GM19035 (cell line): Measurements from ENCODE around the gene MITD1.
"Not testable (repeated sequence)": the region's sequence is repeated elsewhere in the genome, so short reads cannot be mapped to it uniquely, and the experiment has no call there.

ENCODE experiments used
- ATAC-seq: cut with Tn5 transposase; IDR thresholded peaks from one replicate; pipeline ENCODE4 v1.9.1; 2021; ENCODE audit not compliant: unreplicated experiment

MITD1 gene

DNA sequence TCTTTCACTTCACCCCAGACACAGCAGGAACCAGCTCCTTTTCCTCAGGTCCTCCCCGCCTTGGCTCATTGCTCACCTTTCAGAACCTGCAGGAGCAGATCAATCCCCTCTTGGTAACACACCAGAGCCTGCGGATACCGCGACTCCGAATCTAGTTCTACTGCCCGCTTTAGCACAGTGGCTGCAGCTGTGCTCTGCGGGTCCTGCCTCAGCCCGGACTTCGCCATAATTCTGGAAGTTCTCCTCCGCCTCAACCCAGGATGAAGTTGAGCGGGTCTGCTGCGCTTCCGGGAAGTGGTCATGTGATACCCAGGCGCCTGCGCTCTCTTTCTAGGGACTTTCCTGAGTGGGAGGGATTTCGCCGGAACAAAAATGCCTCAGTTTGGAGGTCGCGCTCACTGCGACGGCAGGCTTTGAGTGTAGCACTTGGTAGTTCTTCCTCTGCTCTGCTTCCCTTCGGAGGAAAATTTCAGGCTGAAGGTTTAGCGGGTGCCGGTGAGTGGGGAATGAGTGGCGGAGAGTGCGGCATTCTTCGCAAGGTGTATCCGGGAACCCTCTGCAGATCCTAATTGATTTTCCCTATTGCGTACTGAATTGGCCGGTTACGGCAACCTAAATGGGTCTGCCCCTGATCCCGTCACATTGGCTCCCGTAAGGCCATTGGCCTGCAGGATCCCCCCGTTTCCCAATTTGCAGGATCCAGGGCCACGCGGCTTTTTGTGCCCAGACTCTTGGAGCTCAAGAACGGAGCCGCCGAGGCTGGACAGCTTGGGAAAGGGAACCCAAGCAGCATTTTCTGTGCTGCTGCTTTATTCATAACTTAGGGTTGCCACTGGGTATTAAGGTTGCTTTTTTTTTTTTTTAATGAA lies at the start of gene MITD1, which contains the start of gene MRPL30:
MITD1 (minus strand) TSS at position 304 of the 869 bp plus-strand sequence; CDS start at position 227, 77 bp downstream.
MRPL30 (plus strand) TSS at position 430 of the 869 bp plus-strand sequence. CDS start 5,020 bp downstream, outside the sequence.
- ATAC-seq = peak; percentile 96

DNA sequence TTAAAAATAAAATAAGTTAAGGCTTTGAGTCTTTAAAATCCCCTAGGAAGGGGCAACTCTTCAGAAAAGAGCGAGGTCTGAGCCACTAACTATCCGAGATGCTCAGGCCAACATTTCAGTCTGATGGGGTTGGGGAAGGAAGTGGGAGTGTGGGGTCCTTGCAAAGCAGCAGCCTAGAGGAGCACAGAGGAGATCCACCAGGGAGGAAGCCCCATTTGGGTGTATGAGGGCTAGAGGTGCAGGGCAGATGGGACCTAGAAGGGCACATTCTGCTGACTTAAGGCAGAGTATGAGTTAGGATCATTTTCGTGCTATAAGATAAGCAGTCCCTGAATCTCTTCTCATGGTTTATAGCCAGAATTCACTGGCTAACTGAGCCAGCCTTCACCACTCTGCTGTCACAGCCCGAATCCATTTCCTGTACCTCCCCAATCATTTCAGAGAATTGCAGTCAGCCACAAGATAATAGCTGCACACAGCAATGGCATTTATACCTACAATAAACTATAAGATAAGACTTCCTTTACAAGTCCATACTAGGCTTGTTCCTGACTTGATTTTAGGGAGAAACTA lies 37.2 kb upstream of the MITD1 start:
- ATAC-seq = no peak

DNA sequence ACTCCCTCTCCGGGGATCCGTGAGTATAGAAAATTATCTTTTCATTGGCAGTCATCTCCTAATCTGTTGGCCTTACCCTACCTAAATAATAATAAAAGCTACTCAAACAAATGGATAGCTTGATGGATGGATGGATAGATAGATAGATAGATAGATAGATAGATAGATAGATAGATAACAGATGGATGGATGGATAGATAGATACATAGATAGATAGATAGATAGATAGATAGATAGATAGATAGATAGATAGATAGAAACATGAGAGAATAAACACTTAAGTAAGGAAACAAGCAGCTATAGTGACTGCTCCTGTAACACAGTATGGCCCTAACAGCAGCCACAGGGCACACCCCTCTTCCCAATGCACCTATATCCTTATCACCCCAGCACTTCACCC lies 35.2 kb upstream of the MITD1 start:
- ATAC-seq = no peak

DNA sequence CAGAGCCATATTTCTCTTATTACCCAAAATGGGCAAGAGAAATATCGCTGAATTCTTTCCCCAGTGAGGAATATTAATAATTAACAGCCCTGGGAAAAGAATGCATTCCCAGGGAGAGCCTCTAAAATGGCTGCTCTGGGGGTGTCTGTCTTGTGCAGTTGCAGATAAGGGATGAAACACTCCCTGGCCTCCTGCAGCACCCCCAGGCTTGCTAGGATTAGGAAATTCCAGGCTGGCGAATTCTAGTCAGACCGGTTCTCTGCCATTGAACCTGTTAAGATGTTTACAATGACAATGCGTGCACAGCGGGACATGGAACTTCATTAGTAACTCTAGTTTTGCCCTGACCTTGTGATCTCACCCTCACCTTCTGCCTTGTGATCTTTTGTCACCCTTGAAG lies 24.6 kb upstream of the MITD1 start:
- ATAC-seq = no peak

DNA sequence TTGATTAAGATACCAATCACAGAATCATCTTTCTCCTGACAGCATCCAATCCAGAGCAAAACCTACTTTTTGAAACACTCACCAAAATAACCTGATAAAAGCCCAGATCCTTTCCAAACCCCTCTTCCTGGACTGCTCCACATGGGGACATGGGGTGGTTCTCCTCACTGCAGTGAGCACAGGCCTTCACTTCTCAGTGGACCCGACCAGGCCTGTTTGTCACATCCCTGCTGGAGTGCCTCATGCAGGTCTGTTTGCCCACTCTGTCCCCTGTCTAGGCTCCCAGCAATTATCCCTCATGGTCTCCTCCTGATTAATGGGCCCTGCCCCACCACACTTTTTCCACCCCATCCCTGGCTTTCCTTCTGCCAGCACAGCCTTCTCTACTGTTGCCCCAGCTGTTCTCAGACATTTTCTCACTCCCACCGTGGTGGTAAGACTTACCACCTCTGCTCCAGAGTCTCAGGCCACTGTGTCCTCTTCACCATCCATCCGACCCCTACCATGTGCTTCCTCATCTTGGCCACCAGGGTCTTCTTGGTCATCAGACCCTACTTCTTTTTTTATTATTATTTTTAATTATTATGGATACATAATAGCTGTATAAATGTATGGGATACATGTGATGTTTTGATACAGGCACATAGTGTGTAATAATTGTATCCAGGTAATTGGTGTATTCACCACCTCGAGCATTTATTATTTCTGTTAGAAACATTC lies 21.3 kb upstream of the MITD1 start:
- no peak for ATAC-seq

DNA sequence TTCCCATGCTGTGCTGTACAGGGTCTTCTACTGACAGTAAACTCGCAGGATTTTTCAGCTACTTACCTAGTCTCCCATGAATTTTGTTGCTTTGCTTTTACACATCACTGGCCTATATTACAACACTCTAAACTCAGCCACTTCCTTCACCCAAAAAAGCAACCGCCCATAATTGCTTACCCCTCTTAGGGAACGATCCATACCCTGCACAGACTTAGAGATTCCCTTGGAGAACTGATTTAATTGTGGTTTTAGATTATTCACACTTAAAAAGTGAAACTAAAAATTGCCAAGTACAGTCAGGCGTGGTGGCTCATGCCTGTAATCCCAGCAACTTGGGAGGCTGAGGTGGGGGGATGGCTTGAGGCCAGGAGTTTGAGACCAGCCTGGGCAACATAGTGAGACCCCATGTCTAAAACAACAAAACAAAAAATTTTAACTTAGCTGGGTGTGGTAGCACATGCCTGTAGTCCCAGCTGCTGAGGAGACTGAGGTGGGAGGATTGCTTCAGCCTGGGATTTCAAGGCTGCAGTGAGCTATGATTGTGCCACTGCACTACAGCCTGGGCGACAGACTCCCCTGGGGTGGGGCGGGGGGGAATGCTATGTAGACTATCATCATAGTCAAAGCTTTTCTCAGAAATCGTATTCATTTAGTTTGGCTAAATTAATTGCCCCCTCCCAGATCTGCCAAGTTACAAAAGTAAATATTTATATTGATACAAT lies 19.4 kb upstream of the MITD1 start:
- no peak for ATAC-seq

DNA sequence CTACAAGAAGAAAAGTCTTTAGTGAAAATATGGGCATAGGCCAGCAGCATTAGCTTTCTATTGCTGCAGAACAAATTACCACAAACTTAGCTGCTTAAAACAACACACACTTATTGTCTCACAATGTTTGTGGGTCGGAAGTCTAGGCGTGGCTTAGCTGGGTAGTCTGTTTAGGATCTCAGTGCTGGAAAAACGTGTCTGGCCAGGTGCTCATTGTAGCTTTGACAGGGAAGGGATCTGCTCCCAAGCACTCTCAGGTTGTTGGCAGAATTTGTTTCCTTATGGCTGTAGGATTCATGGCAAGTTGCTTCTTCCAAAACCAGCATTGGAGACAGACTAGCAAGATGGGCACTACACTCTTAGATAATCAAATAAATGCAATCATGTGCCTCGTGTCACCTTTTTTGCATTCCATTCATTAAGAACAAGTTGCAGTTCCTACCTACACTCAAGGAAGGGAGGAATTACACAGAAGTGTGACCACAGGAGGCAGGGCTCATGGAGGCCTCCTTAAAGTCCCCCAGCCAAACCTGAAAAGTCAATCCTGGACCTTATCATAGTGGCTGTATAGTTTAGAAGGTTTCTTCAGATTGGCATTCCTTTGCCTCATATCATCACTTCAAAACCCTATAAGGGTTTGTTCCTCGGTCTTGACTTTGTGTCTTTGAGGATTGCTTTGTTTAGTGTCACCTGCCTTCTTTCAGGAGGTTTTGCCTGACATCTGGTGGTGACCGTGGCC lies 17.4 kb upstream of the MITD1 start:
- ATAC-seq = no peak

DNA sequence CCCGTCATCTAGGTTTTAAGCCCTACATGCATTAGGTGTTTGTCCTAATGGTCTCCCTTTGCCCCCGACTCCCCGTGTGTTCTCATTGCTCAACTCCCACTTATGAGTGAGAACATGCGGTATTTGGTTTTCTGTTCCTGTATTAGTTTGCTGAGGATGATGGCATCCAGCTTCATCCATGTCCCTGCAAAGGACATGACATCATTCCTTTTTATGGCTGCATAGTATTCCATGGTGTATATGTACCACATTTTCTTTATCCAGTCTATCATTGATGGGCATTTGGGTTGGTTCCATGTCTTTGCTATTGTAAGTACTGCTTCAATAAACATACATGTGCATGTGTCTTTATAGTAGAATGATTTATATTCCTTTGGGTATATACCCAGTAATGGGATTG lies 11.5 kb upstream of the MITD1 start:
- ATAC-seq = not testable (repeated sequence)

DNA sequence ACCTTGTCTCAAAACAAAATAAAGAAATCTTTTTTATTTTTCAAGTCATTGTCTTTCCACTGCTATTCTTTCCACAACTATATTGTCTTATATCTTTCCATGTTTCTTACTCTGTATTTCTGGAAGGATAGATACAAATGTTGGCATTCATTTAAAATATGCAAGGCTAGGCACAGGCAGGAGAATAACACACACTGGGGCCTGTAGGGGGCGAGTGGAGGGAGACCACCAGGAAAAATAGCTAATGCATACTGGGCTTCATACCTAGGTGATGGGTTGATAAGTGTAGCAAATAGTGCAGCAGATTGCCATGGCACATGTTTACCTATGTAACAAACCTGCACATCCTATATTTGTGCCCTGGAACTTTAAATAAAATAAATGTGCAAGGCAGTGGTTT lies 9.7 kb upstream of the MITD1 start:
- no peak for ATAC-seq

DNA sequence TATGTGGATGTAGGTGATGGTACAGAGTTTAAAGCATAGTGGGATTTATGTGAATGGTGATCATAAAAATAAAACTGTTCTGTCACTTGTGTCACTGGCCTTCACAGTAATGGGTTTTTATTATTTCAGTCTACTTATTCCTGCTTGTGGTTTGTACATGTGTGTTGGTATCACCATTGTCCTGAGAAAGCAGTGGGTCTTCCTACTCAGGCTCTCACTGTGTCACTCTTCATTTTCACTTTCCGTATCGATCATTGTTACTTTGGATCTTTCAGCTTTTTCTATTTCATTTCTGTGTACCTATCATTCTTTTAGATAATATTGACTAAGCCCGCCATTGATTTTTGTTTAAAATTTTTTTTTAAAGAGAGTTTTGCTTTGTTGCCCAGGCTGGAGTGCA lies 7.5 kb upstream of the MITD1 start:
- ATAC-seq = no peak

DNA sequence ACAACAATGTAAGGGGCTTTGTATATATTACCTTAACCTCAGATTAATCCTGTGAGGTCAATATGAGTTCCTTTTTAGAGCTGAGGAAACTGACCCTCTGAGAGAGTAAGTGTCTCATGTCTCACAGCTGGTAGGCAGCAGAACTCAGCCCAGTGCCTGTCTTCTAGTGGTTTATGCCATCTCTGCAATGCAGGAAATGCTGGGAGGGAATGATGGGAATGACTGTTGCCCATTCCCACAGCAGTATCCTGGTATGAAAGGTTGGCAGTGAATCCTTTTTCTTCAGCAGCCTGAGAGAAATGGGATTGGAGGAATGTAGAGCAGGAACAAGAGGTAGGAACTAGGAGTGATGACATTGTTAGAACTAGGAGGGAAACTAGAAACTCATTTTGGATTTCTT lies 6.2 kb upstream of the MITD1 start:
- no peak for ATAC-seq

DNA sequence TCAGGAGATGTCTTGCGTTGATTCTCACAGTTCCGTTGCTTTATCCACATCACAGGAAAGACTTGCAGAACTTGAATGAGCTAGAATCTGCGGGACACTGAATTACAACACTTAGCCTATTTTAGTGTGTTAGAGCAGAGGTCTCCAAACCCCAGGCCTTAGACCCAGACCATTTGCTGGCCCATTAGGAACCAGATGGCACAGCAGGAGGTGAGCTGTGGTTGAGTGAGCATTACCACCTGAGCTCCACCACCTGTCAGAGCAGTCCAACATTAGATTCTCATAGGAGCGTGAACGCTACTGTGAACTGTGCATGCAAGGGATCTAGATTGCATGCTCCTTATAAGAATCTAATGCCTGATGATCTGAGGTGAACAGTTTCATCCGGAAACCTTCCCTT lies 4.0 kb upstream of the MITD1 start:
- ATAC-seq = no peak

DNA sequence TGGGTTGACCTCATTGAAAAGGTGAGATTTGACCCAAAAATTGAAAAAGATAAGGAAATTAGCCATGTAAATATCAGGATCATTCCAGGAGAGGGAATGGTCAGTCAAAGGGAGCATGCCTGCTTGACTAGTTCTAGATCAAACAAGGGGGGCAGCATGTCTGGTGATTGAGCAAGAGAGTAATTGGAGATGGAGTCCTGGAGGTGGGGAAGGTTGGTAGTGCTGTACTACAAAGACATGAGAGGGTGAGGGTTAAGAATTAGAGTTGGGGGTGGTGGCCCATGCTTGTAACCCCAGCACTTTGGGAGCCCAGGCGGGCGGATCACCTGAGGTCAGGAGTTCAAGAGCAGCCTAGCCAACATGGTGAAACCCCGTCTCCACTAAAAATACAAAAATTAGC lies 2.2 kb upstream of the MITD1 start:
- ATAC-seq = no peak

DNA sequence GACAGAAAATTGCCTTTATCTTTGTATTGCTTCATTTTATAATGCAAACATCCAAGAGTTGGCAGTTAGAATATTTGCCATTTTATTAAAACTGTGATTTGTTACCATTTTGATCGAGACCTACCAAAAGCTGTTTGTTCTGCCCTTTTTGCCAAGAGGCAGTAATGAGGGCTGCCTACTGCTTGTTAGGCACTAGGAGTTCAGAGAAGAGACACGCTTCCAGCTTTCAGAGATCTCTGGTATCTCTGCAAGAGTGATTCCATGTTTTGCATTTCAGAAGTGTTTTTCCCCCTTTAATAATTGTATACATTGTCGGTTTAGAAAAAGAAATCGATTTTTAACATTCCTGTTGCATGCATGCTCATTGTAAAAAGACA lies 754 bp upstream of the MITD1 start:
- no peak for ATAC-seq

DNA sequence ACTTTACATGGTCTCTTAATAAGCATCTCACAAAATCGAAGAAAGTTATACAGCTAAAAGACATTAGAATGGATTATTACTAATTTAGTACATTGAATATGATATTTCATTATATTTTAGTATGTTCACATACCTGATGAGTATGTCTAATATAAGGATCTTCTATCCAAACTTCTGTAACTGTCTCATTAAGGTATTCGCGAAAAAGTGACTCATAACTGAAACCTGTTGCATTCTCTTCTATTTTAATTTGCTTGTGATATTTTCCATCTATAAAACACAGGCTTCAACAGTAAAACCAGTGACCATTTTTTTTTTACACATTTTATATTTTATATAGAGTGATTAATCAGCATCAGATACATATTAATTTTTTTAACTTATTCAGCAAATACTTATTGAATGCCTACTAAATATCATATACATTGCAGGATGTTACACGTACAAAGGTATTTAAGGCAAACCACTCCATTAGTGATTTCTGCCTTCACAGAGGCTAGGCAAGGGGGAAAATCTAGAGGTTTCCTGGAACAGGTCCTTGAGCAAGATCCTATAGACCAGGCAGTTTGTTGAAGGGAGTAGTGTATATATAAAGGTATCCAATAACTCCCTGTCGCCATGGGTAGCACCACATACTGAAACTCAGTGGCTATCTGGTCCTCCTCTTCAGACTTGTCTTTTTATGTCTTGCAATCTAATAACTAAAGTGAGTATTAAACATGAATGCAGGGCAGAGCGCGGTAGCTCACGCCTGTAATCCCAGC lies 9.3 kb downstream of the MITD1 start:
- no peak for ATAC-seq

DNA sequence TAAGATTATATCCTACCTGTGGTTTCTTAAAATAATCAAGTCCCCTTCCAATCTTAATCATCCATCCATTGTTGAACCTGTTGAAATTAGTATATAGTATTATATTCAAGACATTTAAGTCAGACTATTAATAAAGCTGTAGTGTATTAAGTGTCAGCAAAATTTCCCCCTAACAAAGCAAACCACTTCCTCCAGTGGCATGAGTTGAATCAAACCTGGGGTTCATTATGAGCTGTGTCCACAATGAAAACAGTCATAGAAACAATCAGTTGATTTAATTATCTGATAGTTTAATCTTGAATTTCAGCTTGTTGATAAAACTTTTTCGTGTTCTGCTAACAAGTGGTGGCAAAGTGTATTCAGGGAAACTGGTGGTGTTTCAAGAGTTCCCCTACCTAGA lies 11.3 kb downstream of the MITD1 start:
- ATAC-seq = no peak

DNA sequence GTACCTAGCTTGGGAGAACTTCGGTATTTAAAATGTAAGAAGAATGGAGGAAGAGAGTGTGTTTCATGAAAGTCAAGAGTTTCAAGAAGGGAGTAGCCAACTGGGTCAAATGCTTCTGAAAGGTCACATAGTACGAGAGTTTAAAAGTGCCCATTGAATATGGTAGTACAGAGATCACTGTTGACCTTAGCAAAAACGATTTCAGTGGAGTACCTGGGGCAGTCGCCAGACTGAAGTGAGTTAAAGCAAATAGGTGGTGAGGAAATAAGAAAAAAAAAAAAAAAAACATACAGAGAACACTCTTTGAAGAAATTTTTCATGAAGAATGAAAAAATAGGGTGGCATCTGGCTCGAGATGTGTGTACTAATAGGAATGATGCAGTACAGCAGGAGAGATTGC lies 14.6 kb downstream of the MITD1 start:
- no peak for ATAC-seq

DNA sequence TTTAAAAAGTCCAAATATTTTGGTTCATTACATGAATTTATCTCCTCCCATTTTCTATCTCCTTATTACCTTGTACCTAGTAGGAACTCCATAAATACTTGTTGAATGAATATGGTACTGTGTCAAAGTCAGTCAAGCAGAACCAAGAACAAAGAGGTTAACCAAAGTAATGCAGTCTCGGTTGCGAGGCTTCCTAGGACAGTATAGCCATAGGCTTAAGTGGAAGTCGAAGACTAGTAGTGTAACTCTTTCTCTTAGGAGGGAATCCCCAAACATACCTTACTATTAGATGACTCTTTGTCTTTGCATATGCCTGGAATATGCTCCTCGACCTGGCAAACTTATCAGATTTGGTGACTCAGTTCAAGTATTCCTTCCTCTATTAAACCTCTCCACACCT lies 21.3 kb downstream of the MITD1 start:
- ATAC-seq = no peak

DNA sequence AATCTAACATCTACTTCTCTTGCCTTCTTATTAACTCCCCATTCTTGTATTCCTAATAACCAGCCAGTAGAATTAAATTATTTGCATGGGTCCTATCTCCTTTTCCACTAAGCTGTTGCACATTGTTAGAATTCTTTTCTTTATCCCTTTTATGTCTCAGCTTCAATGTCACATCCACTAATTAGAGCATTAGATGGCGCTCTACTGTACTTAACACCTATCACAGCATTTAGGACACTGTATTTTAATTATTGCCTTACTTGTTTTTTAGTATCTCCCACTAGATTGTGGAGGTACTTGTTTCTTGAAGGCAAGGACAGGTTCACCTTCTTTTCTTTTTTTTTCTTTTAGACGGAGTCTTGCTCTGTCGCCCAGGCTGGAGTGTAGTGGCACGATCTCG lies 22.3 kb downstream of the MITD1 start:
- no peak for ATAC-seq

DNA sequence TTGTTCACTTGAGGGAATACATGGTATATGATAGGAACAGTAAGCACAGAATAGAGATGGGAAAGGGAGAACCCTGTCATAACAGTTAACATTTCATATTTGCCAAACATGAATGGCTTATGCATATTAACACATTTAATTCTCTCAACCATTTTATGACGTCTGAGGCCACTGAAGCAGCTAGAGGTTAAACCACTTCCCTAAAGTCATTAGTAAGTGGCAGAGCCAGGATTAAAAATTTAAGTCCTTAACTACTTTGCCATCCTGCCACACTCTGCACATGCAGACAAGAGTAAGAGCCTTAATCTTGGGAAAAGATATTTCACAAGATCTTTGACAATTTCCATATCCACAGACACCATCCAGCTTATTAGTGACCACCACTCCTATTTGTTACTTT lies 24.0 kb downstream of the MITD1 start:
- ATAC-seq = no peak
